ENCODE results near the gene RPE65. TPM values are rescaled to one million over a fixed set of nuclear protein-coding genes. Genes with fewer than 3 reads are reported as not detected.

The RPE65 gene
- total RNA-seq: not detected in 2 replicates

GRCh38 chr1:68449901-68450300 is at the start of gene RPE65:
Gene RPE65, minus strand, starts transcription at chr1:68449954. Its CDS starts 49 bp downstream, at chr1:68449905.

GRCh38 chr1:68496680-68497357 is 47.1 kb upstream of the RPE65 start, which contains the start of gene DEPDC1:
Gene DEPDC1, minus strand, starts transcription at chr1:68497082. Its CDS starts 83 bp downstream, at chr1:68496999.

Other genes with a start within 250 kb of the RPE65 start
- gene WLS, start 217.4 kb downstream of the RPE65 start, total RNA-seq: 24.1 and 38.8 TPM in 2 replicates
- 1.1 and 1.7 TPM in 2 replicates for gene DEPDC1, start 47.1 kb upstream of the RPE65 start, total RNA-seq

Data from tracheal epithelial cell (primary cell).